Uterus (tissue), 2 donors: Measurements from ENCODE around the gene UNC13B.

Experiments used
- CTCF ChIP-seq, 4 experiments: fragments of 200-600 bp in 2 of 4; fragments of 450-650 bp in 2 of 4; sonication (generic) in 2 of 4; IDR thresholded peaks; one replicate each; pipeline ENCODE4 v1.5.1; 2016 to 2019; ENCODE audit warnings: antibody characterized with exemption in 4 of 4, mild to moderate bottlenecking in 2 of 4, moderate library complexity in 1 of 4
- POLR2A ChIP-seq, 2 donors: fragments of 450-650 bp; IDR thresholded peaks; one replicate each; pipeline ENCODE4 v1.6.1; 2016; ENCODE audit warnings: antibody characterized with exemption in 2 of 2, mild to moderate bottlenecking in 1 of 2, moderate library complexity in 1 of 2

DNA sequence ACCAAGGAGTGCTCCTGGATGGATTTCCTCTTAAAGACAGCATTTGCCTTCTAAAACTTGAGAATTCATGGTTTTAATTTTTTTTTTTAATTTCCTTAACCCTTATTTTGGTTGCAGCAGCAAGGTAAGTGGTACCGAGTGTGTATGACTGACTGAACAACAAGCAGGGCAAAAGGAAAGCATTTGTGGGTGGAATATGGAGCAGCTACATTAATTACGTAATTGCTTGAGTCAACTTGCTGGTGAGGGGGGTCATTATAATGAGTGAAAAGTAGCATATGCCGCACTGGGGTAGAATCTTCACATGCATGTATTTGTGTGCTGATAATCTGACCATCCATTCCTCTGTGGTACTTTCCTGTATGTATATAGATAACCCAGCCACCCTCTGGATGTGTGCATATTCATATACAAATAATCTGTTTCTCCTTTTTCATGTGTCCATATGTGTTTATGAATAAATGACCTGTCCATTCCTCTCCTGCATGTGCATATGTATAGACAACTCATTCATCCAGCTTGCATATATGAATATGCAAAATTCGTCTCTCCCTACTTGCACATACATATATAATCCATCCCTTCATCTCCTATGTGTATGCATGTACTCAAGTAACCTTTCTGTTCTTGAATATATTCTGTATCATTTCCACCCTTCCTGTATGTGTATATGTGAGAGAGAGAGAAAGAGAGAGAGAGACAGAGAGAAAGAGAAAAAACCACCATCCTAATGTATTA lies 180.6 kb downstream of the UNC13B start:
- TF ChIP-seq CTCF (IDR thresholded peaks at IDR 0.05) (no peak), POLR2A (IDR thresholded peaks at IDR 0.05) (no peak)
